GM19025 (cell line): ENCODE results near the gene KRTAP3-3.
"Not testable (repeated sequence)": the region's sequence is repeated elsewhere in the genome, so short reads cannot be mapped to it uniquely, and the experiment has no call there.

ENCODE experiments used
- ATAC-seq: cut with Tn5 transposase; IDR thresholded peaks from one replicate; pipeline ENCODE4 v1.9.1; 2021; ENCODE audit warnings: mild to moderate bottlenecking, low read depth, moderate library complexity; ENCODE audit not compliant: unreplicated experiment

Gene KRTAP3-3

GRCh38 chr17:41008811-41009210 is 14.8 kb upstream of the KRTAP3-3 start, which contains the start of gene KRTAP3-1:
TSS of gene KRTAP3-1 (minus strand) at chr17:41009128. CDS start at chr17:41009074, 54 bp downstream.
- no peak for ATAC-seq

GRCh38 chr17:41004397-41004796 is 10.4 kb upstream of the KRTAP3-3 start:
- ATAC-seq = no peak

- no peak for ATAC-seq
These were observed 10.0 kb upstream of the KRTAP3-3 start for GRCh38 chr17:41003926-41004325.

- no peak for ATAC-seq
These were observed 8.8 kb upstream of the KRTAP3-3 start for GRCh38 chr17:41002814-41003213.

- no peak for ATAC-seq
These were observed 7.8 kb upstream of the KRTAP3-3 start for GRCh38 chr17:41001795-41002194.

- not testable (repeated sequence) for ATAC-seq
These were observed 5.6 kb upstream of the KRTAP3-3 start, which contains the start of gene KRTAP3-2 for GRCh38 chr17:40999563-40999962. TSS of gene KRTAP3-2 (minus strand) at chr17:40999906. CDS start at chr17:40999853, 53 bp downstream.

- no peak for ATAC-seq
These were observed 3.4 kb upstream of the KRTAP3-3 start for GRCh38 chr17:40997361-40997760.

GRCh38 chr17:40996829-40997228 is 2.9 kb upstream of the KRTAP3-3 start:
- no peak for ATAC-seq

GRCh38 chr17:40995116-40995515 is 1.2 kb upstream of the KRTAP3-3 start:
- ATAC-seq = no peak

GRCh38 chr17:40993084-40993483 is 880 bp downstream of the KRTAP3-3 start:
- no peak for ATAC-seq

GRCh38 chr17:40992666-40993065 is 1.3 kb downstream of the KRTAP3-3 start:
- ATAC-seq = no peak

- ATAC-seq = no peak
These were observed 7.0 kb downstream of the KRTAP3-3 start for GRCh38 chr17:40986920-40987319.

GRCh38 chr17:40984226-40984625 is 9.7 kb downstream of the KRTAP3-3 start, which contains the start of gene KRT40:
TSS of gene KRT40 (minus strand) at chr17:40984326. CDS start at chr17:40984273, 53 bp downstream.
- ATAC-seq = no peak

GRCh38 chr17:40981115-40981514 is 12.8 kb downstream of the KRTAP3-3 start:
- ATAC-seq = no peak

- no peak for ATAC-seq
These were observed 13.4 kb downstream of the KRTAP3-3 start for GRCh38 chr17:40980596-40980995.

GRCh38 chr17:40980117-40980516 is 13.8 kb downstream of the KRTAP3-3 start:
- ATAC-seq = no peak

GRCh38 chr17:40978575-40979151 is 15.3 kb downstream of the KRTAP3-3 start:
- ATAC-seq = no peak

- ATAC-seq = no peak
These were observed 18.4 kb downstream of the KRTAP3-3 start for GRCh38 chr17:40975516-40975915.

GRCh38 chr17:40974366-40974765 is 19.6 kb downstream of the KRTAP3-3 start:
- ATAC-seq = no peak

- ATAC-seq = no peak
These were observed 26.4 kb downstream of the KRTAP3-3 start for GRCh38 chr17:40967582-40967981.

- ATAC-seq = no peak
These were observed 27.1 kb downstream of the KRTAP3-3 start, which contains the start of gene KRT39 for GRCh38 chr17:40966848-40967247. TSS of gene KRT39 (minus strand) at chr17:40966948. CDS start at chr17:40966856, 92 bp downstream.

- no peak for ATAC-seq
These were observed 30.1 kb downstream of the KRTAP3-3 start for GRCh38 chr17:40963838-40964237.
